Large intestine (tissue), 3 donors: ENCODE data around the gene SPECC1. TPM values are rescaled to one million over a fixed set of nuclear protein-coding genes. Genes with fewer than 3 reads are reported as not detected.

Experiments used
- DNase-seq, 2 donors: peaks; one replicate each; pipeline versions ENCODE4 v3.0.0 to v3.0.0-alpha.2; 2013
- H3K27ac ChIP-seq: one replicate; pipeline ENCODE4 v1.5.1; 2013; ENCODE audit warnings: low read length
- H3K27me3 ChIP-seq: 2 replicates; pipeline ENCODE4 v1.6.1; 2013; ENCODE audit warnings: low read length; ENCODE audit not compliant: control insufficient read depth, insufficient read depth
- H3K36me3 ChIP-seq: 2 replicates; pipeline ENCODE4 v1.6.1; 2013; ENCODE audit warnings: low read length; ENCODE audit not compliant: control insufficient read depth, insufficient read depth
- H3K4me1 ChIP-seq: one replicate; pipeline ENCODE4 v1.6.1; 2013; ENCODE audit warnings: low read length; ENCODE audit not compliant: control insufficient read depth, insufficient read depth
- H3K4me3 ChIP-seq: one replicate; pipeline ENCODE4 v1.5.1; 2013; ENCODE audit warnings: low read length
- H3K9me3 ChIP-seq: one replicate; pipeline ENCODE4 v1.6.1; 2013; ENCODE audit warnings: mild to moderate bottlenecking, low read depth, low read length, moderate library complexity; ENCODE audit not compliant: control insufficient read depth
- WGBS: methylation state at CpG from one replicate; pipeline ENCODE4 v1.1.5; 2013; ENCODE audit warnings: low lambda C conversion rate; ENCODE audit not compliant: insufficient coverage; 5-methylcytosine and 5-hydroxymethylcytosine counted together
- polyA plus RNA-seq: library from polyadenylated mRNA; unstranded; fragments of 120-200 nt; gene quantifications from one replicate; pipeline ENCODE4 v1.2.1, GENCODE V29; 2013

Gene SPECC1
- polyA plus RNA-seq, 1 donor = 29.3 TPM

GRCh38 chr17:20282526-20283308, 273.6 kb downstream of the SPECC1 start:
- Histone ChIP-seq H3K27me3 (no peaks in the 10 kb centered on the region), H3K36me3 (no peaks in the 10 kb centered on the region), H3K27ac (no peak overlapping the region), H3K4me1 (no peaks in the 10 kb centered on the region), H3K9me3 (no peaks in the 10 kb centered on the region), H3K4me3 (no peak overlapping the region)
- WGBS = 60% methylated on average over 1 of the region's 9 CpGs
- DNase-seq = no peak

- Histone ChIP-seq H3K36me3 (no peaks in the 10 kb centered on the region), H3K4me3 (no peak overlapping the region), H3K27ac (no peak overlapping the region), H3K9me3 (no peaks in the 10 kb centered on the region), H3K27me3 (no peaks in the 10 kb centered on the region), H3K4me1 (no peaks in the 10 kb centered on the region)
- no CpG with 5 or more reads among the region's 3 CpGs for WGBS
- DNase-seq = no peak
These were observed 274.9 kb downstream of the SPECC1 start for GRCh38 chr17:20284022-20284421.

GRCh38 chr17:20284570-20285295, 275.6 kb downstream of the SPECC1 start:
- WGBS = no CpG with 5 or more reads among the region's 6 CpGs
- Histone ChIP-seq H3K4me3 (no peak overlapping the region), H3K4me1 (no peaks in the 10 kb centered on the region), H3K36me3 (no peaks in the 10 kb centered on the region), H3K27me3 (no peaks in the 10 kb centered on the region), H3K9me3 (no peaks in the 10 kb centered on the region), H3K27ac (no peak overlapping the region)
- DNase-seq = no peak

GRCh38 chr17:20289984-20290383, 280.8 kb downstream of the SPECC1 start:
- Histone ChIP-seq H3K27me3 (no peaks in the 10 kb centered on the region), H3K9me3 (no peaks in the 10 kb centered on the region), H3K36me3 (no peaks in the 10 kb centered on the region), H3K27ac (no peak overlapping the region), H3K4me1 (no peaks in the 10 kb centered on the region), H3K4me3 (no peak overlapping the region)
- WGBS = no CpG with 5 or more reads among the region's 3 CpGs
- no peak for DNase-seq

GRCh38 chr17:20291853-20292252, 282.7 kb downstream of the SPECC1 start:
- H3K4me3 ChIP-seq = no peak overlapping the region
- no peaks in the 10 kb centered on the region for H3K4me1 ChIP-seq
- no CpG with 5 or more reads among the region's 6 CpGs for WGBS
- H3K27me3 ChIP-seq = no peaks in the 10 kb centered on the region
- H3K27ac ChIP-seq = no peak overlapping the region
- H3K9me3 ChIP-seq = no peaks in the 10 kb centered on the region
- DNase-seq = no peak
- H3K36me3 ChIP-seq = peaks cover under 1% of the 10 kb centered on the region

- no peaks in the 10 kb centered on the region for H3K9me3 ChIP-seq
- H3K27ac ChIP-seq = no peak overlapping the region
- peaks cover 6% of the 10 kb centered on the region for H3K36me3 ChIP-seq
- DNase-seq = no peak
- no CpG with 5 or more reads among the region's 2 CpGs for WGBS
- H3K4me1 ChIP-seq = no peaks in the 10 kb centered on the region
- H3K4me3 ChIP-seq = no peak overlapping the region
- H3K27me3 ChIP-seq = no peaks in the 10 kb centered on the region
These were observed 284.3 kb downstream of the SPECC1 start for GRCh38 chr17:20293501-20293900.

GRCh38 chr17:20294120-20294519, 285.0 kb downstream of the SPECC1 start:
- Histone ChIP-seq H3K36me3 (peaks cover 6% of the 10 kb centered on the region), H3K27me3 (no peaks in the 10 kb centered on the region), H3K9me3 (no peaks in the 10 kb centered on the region), H3K4me3 (no peak overlapping the region), H3K27ac (no peak overlapping the region), H3K4me1 (no peaks in the 10 kb centered on the region)
- no CpG with 5 or more reads among the region's 6 CpGs for WGBS
- DNase-seq = no peak

- Histone ChIP-seq H3K4me3 (no peak overlapping the region), H3K36me3 (peaks cover 9% of the 10 kb centered on the region), H3K9me3 (no peaks in the 10 kb centered on the region), H3K27ac (no peak overlapping the region), H3K27me3 (no peaks in the 10 kb centered on the region), H3K4me1 (no peaks in the 10 kb centered on the region)
- no peak for DNase-seq
- no CpG with 5 or more reads among the region's 3 CpGs for WGBS
These were observed 289.9 kb downstream of the SPECC1 start for GRCh38 chr17:20299013-20299412.

- H3K27me3 ChIP-seq = no peaks in the 10 kb centered on the region
- no CpG with 5 or more reads among the region's 9 CpGs for WGBS
- H3K36me3 ChIP-seq = peaks cover 9% of the 10 kb centered on the region
- H3K9me3 ChIP-seq = no peaks in the 10 kb centered on the region
- DNase-seq = peak in 1 of 2 donors; percentile 14
- H3K4me1 ChIP-seq = no peaks in the 10 kb centered on the region
- peak overlapping the region; percentile 45 for H3K27ac ChIP-seq
- no peak overlapping the region for H3K4me3 ChIP-seq
These were observed 291.3 kb downstream of the SPECC1 start for GRCh38 chr17:20300436-20300934.

- WGBS = no CpG with 5 or more reads among the region's 9 CpGs
These were observed 293.2 kb downstream of the SPECC1 start for GRCh38 chr17:20302246-20302917.

More at GRCh38 chr17:20302246-20302917, 293.2 kb downstream of the SPECC1 start:
- peaks cover 14% of the 10 kb centered on the region for H3K36me3 ChIP-seq
- no peaks in the 10 kb centered on the region for H3K4me1 ChIP-seq
- no peak overlapping the region for H3K4me3 ChIP-seq
- no peak for DNase-seq
- no peak overlapping the region for H3K27ac ChIP-seq
- peaks cover 7% of the 10 kb centered on the region for H3K9me3 ChIP-seq
- H3K27me3 ChIP-seq = no peaks in the 10 kb centered on the region
